GM12878 (cell line): ENCODE results near the gene ZSWIM9. TPM values are rescaled to one million over a fixed set of nuclear protein-coding genes. Genes with fewer than 3 reads are reported as not detected.

Experiments used
- ATAC-seq: fragments of 200-7000 bp; cut with Tn5 transposase; 3 replicates; pipeline ENCODE4 v1.9.1; 2020; ENCODE audit warnings: mild to moderate bottlenecking, moderate library complexity
- BruUV-seq: library from RNA; stranded (reverse); fragments of 400-500 nt; replicated peaks from 2 replicates; lab custom pipeline; 2021; lab: Mats Ljungman, UMichigan
- CTCF ChIA-PET: fragments of 300-600 bp; sonication (Branson Sonifier 250); formaldehyde crosslinking; extraction: SDS; loops from one replicate; lab custom pipeline; 2021; ENCODE audit warnings: inconsistent platforms; lab: Yijun Ruan, JAX
- POLR2A ChIA-PET: fragments of 350-600 bp; formaldehyde crosslinking; extraction: SDS; loops from one replicate; lab custom pipeline; 2021; ENCODE audit warnings: inconsistent platforms; lab: Charles Lee
- RAD21 ChIA-PET: fragments of 300-600 bp; sonication (Branson Sonifier 250); formaldehyde crosslinking; loops from one replicate; lab custom pipeline; 2023; ENCODE audit warnings: antibody characterized with exemption; ENCODE audit not compliant: unreplicated experiment; lab: Charles Lee
- SMC1A ChIA-PET: fragments of 300-600 bp; sonication (Branson Sonifier 250); formaldehyde crosslinking; loops from one replicate; lab custom pipeline; 2023; ENCODE audit not compliant: unreplicated experiment, uncharacterized antibody; lab: Charles Lee
- DNase-seq: peaks from one replicate; pipeline ENCODE4 v3.0.0-alpha.2; 2011; ENCODE audit warnings: low read depth, low spot score
- FAIRE-seq: peaks from 3 replicates; lab custom pipeline; 2011; peaks lifted over from hg19 to GRCh38; lab: Jason Lieb, UNC
- H2AFZ ChIP-seq: 2 replicates; pipeline ENCODE4 v1.6.0; 2011; ENCODE audit warnings: low read depth, low read length, control low read depth; ENCODE audit not compliant: control insufficient read depth
- H3K27ac ChIP-seq: 2 replicates; pipeline ENCODE4 v1.5.1; 2011; ENCODE audit warnings: control low read depth; ENCODE audit not compliant: control insufficient read depth, insufficient read depth
- H3K27me3 ChIP-seq, 2 experiments: replicated peaks in 1 of 2; 2 replicates each; pipeline versions ENCODE4 v1.6.0 to v1.6.1; 2011; ENCODE audit warnings: low read length in 1 of 2; ENCODE audit not compliant: control insufficient read depth in 2 of 2, insufficient read depth in 2 of 2
- H3K36me3 ChIP-seq, 2 experiments: 2 replicates each; pipeline ENCODE4 v1.5.1; 2011; ENCODE audit warnings: low read length in 1 of 2; ENCODE audit not compliant: control insufficient read depth in 2 of 2, insufficient read depth in 2 of 2
- H3K4me1 ChIP-seq: 2 replicates; pipeline ENCODE4 v1.6.1; 2011; ENCODE audit warnings: mild to moderate bottlenecking, low read length, moderate library complexity, mixed read lengths; ENCODE audit not compliant: control insufficient read depth, insufficient read depth
- H3K4me2 ChIP-seq: 2 replicates; pipeline ENCODE4 v1.6.0; 2011; ENCODE audit warnings: control low read depth; ENCODE audit not compliant: control insufficient read depth, insufficient read depth
- H3K4me3 ChIP-seq: fragments of 200-600 bp; sonication (generic); 2 replicates; pipeline ENCODE4 v1.5.1; 2016
- H3K79me2 ChIP-seq: 2 replicates; pipeline ENCODE4 v1.6.0; 2011; ENCODE audit warnings: low read length; ENCODE audit not compliant: control insufficient read depth, insufficient read depth
- H3K9ac ChIP-seq: 2 replicates; pipeline ENCODE4 v1.8.0; 2011; ENCODE audit warnings: low read length, control low read depth, mixed read lengths; ENCODE audit not compliant: control insufficient read depth, insufficient read depth
- H3K9me3 ChIP-seq: replicated peaks from 3 replicates; pipeline ENCODE4 v1.5.1; 2011; ENCODE audit warnings: mild to moderate bottlenecking, low read length; ENCODE audit not compliant: control insufficient read depth, insufficient read depth
- H4K20me1 ChIP-seq: 2 replicates; pipeline ENCODE4 v1.6.0; 2011; ENCODE audit not compliant: control insufficient read depth, insufficient read depth
- TCF3 ChIP-seq: IDR thresholded peaks from 2 replicates; pipeline ENCODE4 v1.6.1; 2012; ENCODE audit warnings: low read depth, mild to moderate bottlenecking, low read length, borderline replicate concordance; ENCODE audit not compliant: insufficient read depth
- WGBS: methylation state at CpG from one replicate; pipeline ENCODE4 v1.1.6; 2016; ENCODE audit warnings: low lambda C conversion rate; ENCODE audit not compliant: insufficient replicate concordance, insufficient coverage; ENCODE audit errors: missing lambda C conversion rate; 5-methylcytosine and 5-hydroxymethylcytosine counted together
- in situ Hi-C: fragments of 300-500 bp; cut with MboI; formaldehyde crosslinking; loops from 9 replicates; pipeline ENCODE4 v1.14.3; 2018; ENCODE audit warnings: mixed read lengths
- intact Hi-C: fragments of 100-400 bp; cut with micrococcal nuclease; formaldehyde crosslinking; loops from one replicate; pipeline ENCODE4 v1.14.2; 2022; ENCODE audit not compliant: unreplicated experiment
- polyA plus RNA-seq, 11 experiments: library from polyadenylated mRNA; depleted of rRNA in 4 of 11; unstranded in 6 of 11; stranded (reverse) in 5 of 11; fragments of >200 nt; fragmentation: Nextera tagmentation in 4 of 11; fragmentation: Illumina TruSeq in 1 of 11; extraction: Ambion mirVana in 4 of 11; extraction: Trizol in 1 of 11; gene quantifications; 1 replicate in 1 of 11; 2 replicates in 10 of 11; pipeline versions ENCODE4 v1.2.1 to v1.2.3, GENCODE V29; 2011 to 2016; ENCODE audit warnings: inconsistent platforms in 2 of 11, missing spikeins in 2 of 11, low read depth in 1 of 11
- total RNA-seq, 4 experiments: library from RNA; depleted of rRNA in 3 of 4; stranded (reverse); fragments of >200 nt in 3 of 4; fragmentation: Illumina TruSeq in 1 of 4; extraction: Trizol in 1 of 4; gene quantifications; 2 replicates each; pipeline versions ENCODE4 v1.2.1 to v1.2.3, GENCODE V29; 2013 to 2021
- TF ChIP-seq, protein P1 (sequence below): fragments of 450-650 bp; IDR thresholded peaks from 2 replicates; pipeline ENCODE4 v1.6.1; 2016; ENCODE audit warnings: mild to moderate bottlenecking

The ZSWIM9 gene
- total and polyA plus RNA-seq, 10 of the 15 experiments (the other 5 are each of a cell fraction or from before 2014, with no cell fraction given) = 0.29 to 6.2 (median 1.4) TPM; not detected in 1

DNA sequence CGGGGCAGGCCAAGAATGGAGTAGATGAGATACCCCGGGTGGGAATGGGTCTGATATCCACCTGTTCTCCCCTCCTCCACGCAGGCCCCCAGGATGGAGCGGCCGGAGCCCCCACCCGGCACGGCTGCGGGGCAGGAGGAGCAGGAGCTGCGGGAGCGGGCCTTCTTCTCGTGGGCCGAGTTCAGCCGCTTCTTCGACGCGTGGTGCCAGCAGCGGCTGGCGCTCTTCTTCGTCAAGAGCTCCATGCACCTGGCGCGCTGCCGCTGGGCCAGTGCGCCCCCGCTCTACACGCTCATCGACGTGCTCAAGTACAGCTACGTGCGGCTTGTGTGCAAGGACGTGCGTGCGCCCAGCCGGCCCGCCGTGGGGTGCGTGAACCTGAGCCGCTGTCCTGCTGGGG is 1.2 kb downstream of the ZSWIM9 start:
- no peaks in the 10 kb centered on the region for H3K27me3 ChIP-seq
- CTCF ChIA-PET = interaction anchor here (1.0 to 1.5 kb wide), 2 partner anchors 23 to 33 kb away, joined by 4 to 11 read pairs; no protein-coding TSS in a partner anchor
- no peak overlapping the region for H2AFZ ChIP-seq
- BruUV-seq = no TSS peak
- DNase-seq = no peak
- WGBS = 98% methylated on average over 29 of the region's 37 CpGs
- H3K4me1 ChIP-seq = peaks cover 19% of the 10 kb centered on the region
- peak overlapping the region; percentile 99; the same call in 1 of the 2 replicates for H3K4me3 ChIP-seq
- TF ChIP-seq, protein P1, sequence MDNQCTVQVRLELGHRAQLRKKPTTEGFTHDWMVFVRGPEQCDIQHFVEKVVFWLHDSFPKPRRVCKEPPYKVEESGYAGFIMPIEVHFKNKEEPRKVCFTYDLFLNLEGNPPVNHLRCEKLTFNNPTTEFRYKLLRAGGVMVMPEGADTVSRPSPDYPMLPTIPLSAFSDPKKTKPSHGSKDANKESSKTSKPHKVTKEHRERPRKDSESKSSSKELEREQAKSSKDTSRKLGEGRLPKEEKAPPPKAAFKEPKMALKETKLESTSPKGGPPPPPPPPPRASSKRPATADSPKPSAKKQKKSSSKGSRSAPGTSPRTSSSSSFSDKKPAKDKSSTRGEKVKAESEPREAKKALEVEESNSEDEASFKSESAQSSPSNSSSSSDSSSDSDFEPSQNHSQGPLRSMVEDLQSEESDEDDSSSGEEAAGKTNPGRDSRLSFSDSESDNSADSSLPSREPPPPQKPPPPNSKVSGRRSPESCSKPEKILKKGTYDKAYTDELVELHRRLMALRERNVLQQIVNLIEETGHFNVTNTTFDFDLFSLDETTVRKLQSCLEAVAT = no peak
- 0 out of 2 replicates have a peak, but pooled peaks have one; percentile 21 for TF ChIP-seq TCF3
- POLR2A ChIA-PET = interaction anchor here (0.5 to 1.4 kb wide), 2 partner anchors 32 to 95 kb away, joined by 3 to 8 read pairs; no protein-coding TSS in a partner anchor
- no peaks in the 10 kb centered on the region; a peak in 2 of 4 replicates for H3K36me3 ChIP-seq
- no peak for ATAC-seq
- no peak for FAIRE-seq
- RAD21 ChIA-PET = interaction anchor here (0.8 to 1.0 kb wide), 2 partner anchors 15 to 32 kb away, joined by 3 read pairs; no protein-coding TSS in a partner anchor
- H3K79me2 ChIP-seq = peaks cover 35% of the 10 kb centered on the region
- SMC1A ChIA-PET = interaction anchor here (1.0 to 1.1 kb wide), 2 partner anchors 12 to 86 kb away, joined by 3 to 4 read pairs; no protein-coding TSS in a partner anchor
- H3K4me2 ChIP-seq = peak overlapping the region; percentile 67
- intact Hi-C loops = loop anchor here (10.0 kb wide), 1 partner anchor 93 kb away; no protein-coding TSS in a partner anchor
- peaks cover 4% of the 10 kb centered on the region; the same call in 1 of the 2 replicates for H4K20me1 ChIP-seq
- H3K27ac ChIP-seq = peak overlapping the region; percentile 99; the same call in 1 of the 2 replicates
- in situ Hi-C loops = no loop called here
- H3K9me3 ChIP-seq = no peaks in the 10 kb centered on the region
- H3K9ac ChIP-seq = no peak overlapping the region; the same call in 1 of the 2 replicates
